H1 (cell line): ENCODE measurements around the gene FNDC10. TPM values are rescaled to one million over a fixed set of nuclear protein-coding genes. Genes with fewer than 3 reads are reported as not detected.

Experiments used
- CTCF ChIA-PET: fragments of 300-600 bp; sonication (Branson Sonifier 250); formaldehyde crosslinking; loops from one replicate; lab custom pipeline; 2021; ENCODE audit not compliant: partially characterized antibody; lab: Charles Lee
- POLR2A ChIA-PET: fragments of 300-600 bp; sonication (Branson Sonifier 250); formaldehyde crosslinking; loops from one replicate; lab custom pipeline; 2021; ENCODE audit warnings: inconsistent platforms; ENCODE audit not compliant: partially characterized antibody; lab: Charles Lee
- DNase-seq, 2 experiments: peaks; one replicate each; pipeline versions ENCODE4 v3.0.0 to v3.0.0-alpha.2; 2010 to 2022; ENCODE audit warnings: low spot score in 2 of 2, low read depth in 1 of 2, mixed read lengths in 1 of 2
- FAIRE-seq: peaks from 2 replicates; lab custom pipeline; 2011; peaks lifted over from hg19 to GRCh38; lab: Jason Lieb, UNC
- H2AFZ ChIP-seq: 2 replicates; pipeline ENCODE4 v1.8.1; 2012; ENCODE audit warnings: low read length, inconsistent platforms
- H2AK5ac ChIP-seq: 2 replicates; pipeline ENCODE4 v1.6.1; 2013; ENCODE audit warnings: low read depth, low read length
- H2BK120ac ChIP-seq: replicated peaks from 2 replicates; pipeline ENCODE3; 2013; ENCODE audit warnings: low read depth, low read length, inconsistent platforms
- H2BK12ac ChIP-seq: 2 replicates; pipeline ENCODE4 v1.6.1; 2013; ENCODE audit warnings: low read depth, low read length
- H2BK15ac ChIP-seq: 2 replicates; pipeline ENCODE4 v1.6.1; 2013; ENCODE audit warnings: low read length
- H2BK20ac ChIP-seq: 2 replicates; pipeline ENCODE4 v1.6.1; 2013; ENCODE audit warnings: low read length
- H2BK5ac ChIP-seq: 2 replicates; pipeline ENCODE4 v1.6.1; 2013; ENCODE audit warnings: low read depth, low read length
- H3K14ac ChIP-seq: 2 replicates; pipeline ENCODE4 v1.6.1; 2013; ENCODE audit warnings: inconsistent platforms; ENCODE audit not compliant: insufficient read length
- H3K18ac ChIP-seq: 2 replicates; pipeline ENCODE4 v1.6.1; 2013; ENCODE audit warnings: low read length; ENCODE audit errors: extremely low read depth
- H3K23ac ChIP-seq: 2 replicates; pipeline ENCODE4 v1.6.1; 2013; ENCODE audit warnings: inconsistent platforms; ENCODE audit not compliant: insufficient read length
- H3K23me2 ChIP-seq: 2 replicates; pipeline ENCODE4 v1.6.1; 2013; ENCODE audit warnings: low read depth, low read length
- H3K27ac ChIP-seq: 2 replicates; pipeline ENCODE4 v1.6.1; 2011; ENCODE audit warnings: low read depth, low read length, inconsistent platforms
- H3K27me3 ChIP-seq, 4 experiments: replicated peaks in 1 of 4; 1 replicate in 1 of 4; 2 replicates in 3 of 4; pipeline versions ENCODE4 v1.6.1 to v1.8.1; 2011 to 2013; ENCODE audit warnings: low read length in 3 of 4, mild to moderate bottlenecking in 3 of 4, inconsistent platforms in 2 of 4, mixed read lengths in 2 of 4, moderate library complexity in 1 of 4; ENCODE audit not compliant: control insufficient read depth in 3 of 4, insufficient read depth in 3 of 4; ENCODE audit errors: extremely low read depth in 1 of 4
- H3K36me3 ChIP-seq, 4 experiments: 2 replicates each; pipeline versions ENCODE4 v1.6.1 to v1.8.1; 2011 to 2013; ENCODE audit warnings: mild to moderate bottlenecking in 4 of 4, low read length in 3 of 4, moderate library complexity in 2 of 4, control low read depth in 1 of 4, inconsistent platforms in 1 of 4; ENCODE audit not compliant: insufficient read depth in 4 of 4, control insufficient read depth in 2 of 4
- H3K4ac ChIP-seq: replicated peaks from 2 replicates; pipeline ENCODE3; 2013; ENCODE audit warnings: low read length, low read depth, mixed read lengths, inconsistent platforms; ENCODE audit not compliant: insufficient read length
- H3K4me1 ChIP-seq, 4 experiments: replicated peaks in 1 of 4; 1 replicate in 1 of 4; 2 replicates in 3 of 4; pipeline versions ENCODE4 v1.6.1 to v1.8.1; 2011 to 2013; ENCODE audit warnings: low read length in 3 of 4, inconsistent platforms in 2 of 4, mixed read lengths in 1 of 4; ENCODE audit not compliant: insufficient read depth in 4 of 4, control insufficient read depth in 3 of 4
- H3K4me2 ChIP-seq, 2 experiments: 2 replicates each; pipeline versions ENCODE4 v1.6.1 to v1.8.1; 2011 to 2013; ENCODE audit warnings: low read depth in 2 of 2, low read length in 2 of 2, control low read depth in 1 of 2, inconsistent platforms in 1 of 2, mild to moderate bottlenecking in 1 of 2; ENCODE audit not compliant: insufficient read depth in 1 of 2
- H3K4me3 ChIP-seq, 4 experiments: fragments of 200-600, 300-600 bp in 1 of 4; sonication (generic), shearing (Covaris generic), sonication (Bioruptor Twin) in 1 of 4; 2 replicates each; pipeline versions ENCODE4 v1.5.1 to v1.8.1; 2011 to 2016; ENCODE audit warnings: low read length in 4 of 4, low read depth in 3 of 4, control low read depth in 2 of 4, inconsistent platforms in 2 of 4, mild to moderate bottlenecking in 2 of 4, mixed read lengths in 1 of 4, moderate library complexity in 1 of 4; ENCODE audit not compliant: insufficient read depth in 2 of 4; ENCODE audit errors: extremely low read depth in 1 of 4
- H3K56ac ChIP-seq: replicated peaks from 2 replicates; pipeline ENCODE3; 2013; ENCODE audit warnings: low read depth, mild to moderate bottlenecking, mixed read lengths, low read length, inconsistent platforms; ENCODE audit not compliant: insufficient read length
- H3K79me1 ChIP-seq: 2 replicates; pipeline ENCODE4 v1.6.1; 2013; ENCODE audit warnings: low read depth, low read length, control low read depth
- H3K79me2 ChIP-seq, 2 experiments: 2 replicates each; pipeline versions ENCODE4 v1.6.1 to v1.8.1; 2012 to 2013; ENCODE audit warnings: low read length in 2 of 2, mild to moderate bottlenecking in 2 of 2, inconsistent platforms in 1 of 2; ENCODE audit not compliant: insufficient read depth in 2 of 2, control insufficient read depth in 1 of 2
- H3K9ac ChIP-seq, 4 experiments: replicated peaks in 1 of 4; 1 replicate in 1 of 4; 2 replicates in 3 of 4; pipeline versions ENCODE4 v1.6.1 to v1.8.1; 2011 to 2013; ENCODE audit warnings: low read depth in 3 of 4, low read length in 3 of 4, control low read depth in 2 of 4, mild to moderate bottlenecking in 2 of 4, moderate library complexity in 2 of 4, inconsistent platforms in 1 of 4; ENCODE audit errors: extremely low read depth in 1 of 4
- H3K9me3 ChIP-seq, 2 experiments: 2 replicates each; pipeline versions ENCODE4 v1.6.1 to v1.8.1; 2012 to 2013; ENCODE audit warnings: mild to moderate bottlenecking in 2 of 2, moderate library complexity in 2 of 2, control low read depth in 1 of 2, inconsistent platforms in 1 of 2, low read depth in 1 of 2, low read length in 1 of 2, mixed read lengths in 1 of 2; ENCODE audit not compliant: insufficient read depth in 2 of 2
- H4K20me1 ChIP-seq, 2 experiments: replicated peaks in 1 of 2; 2 replicates each; pipeline versions ENCODE3 to v1.8.1; 2011 to 2013; ENCODE audit warnings: inconsistent platforms in 2 of 2, low read length in 2 of 2, mild to moderate bottlenecking in 1 of 2; ENCODE audit not compliant: insufficient read depth in 2 of 2, control insufficient read depth in 1 of 2
- H4K5ac ChIP-seq: 2 replicates; pipeline ENCODE4 v1.6.1; 2013; ENCODE audit warnings: low read length, low read depth, mixed read lengths, inconsistent platforms; ENCODE audit not compliant: insufficient read length
- H4K8ac ChIP-seq: 2 replicates; pipeline ENCODE4 v1.8.0; 2013; ENCODE audit warnings: mild to moderate bottlenecking, moderate library complexity, low read length, inconsistent platforms; ENCODE audit not compliant: insufficient read depth; ENCODE audit errors: extremely low read depth
- H4K91ac ChIP-seq: replicated peaks from 2 replicates; pipeline ENCODE3; 2013; ENCODE audit warnings: low read length, mixed read lengths, inconsistent platforms; ENCODE audit not compliant: insufficient read length
- ASH2L ChIP-seq: fragments of 200-600, 300-600 bp; sonication (generic); IDR thresholded peaks from one replicate; pipeline ENCODE4 v1.7.1; 2017; ENCODE audit warnings: low read length
- ATF2 ChIP-seq: IDR thresholded peaks from 2 replicates; pipeline ENCODE4 v1.6.1; 2012; ENCODE audit warnings: low read length, inconsistent platforms
- CBX5 ChIP-seq: fragments of 300-800, 300-1000 bp; sonication (generic); IDR thresholded peaks from 2 replicates; pipeline ENCODE4 v1.7.1; 2016; ENCODE audit warnings: antibody characterized with exemption, low read length, low read depth
- CREB1 ChIP-seq: IDR thresholded peaks from 2 replicates; pipeline ENCODE4 v1.6.1; 2012; ENCODE audit warnings: inconsistent platforms
- GABPA ChIP-seq: IDR thresholded peaks from 2 replicates; pipeline ENCODE4 v1.6.1; 2011; ENCODE audit warnings: mild to moderate bottlenecking, low read length, moderate library complexity, borderline replicate concordance; ENCODE audit not compliant: insufficient read depth
- NRF1 ChIP-seq: IDR thresholded peaks from 2 replicates; pipeline ENCODE4 v1.6.1; 2011; ENCODE audit warnings: mild to moderate bottlenecking, low read depth, low read length, improper control_type of control experiment
- YY1 ChIP-seq: IDR thresholded peaks from 2 replicates; pipeline ENCODE4 v1.6.1; 2011; ENCODE audit warnings: low read depth, mild to moderate bottlenecking, low read length
- WGBS, 2 experiments: shearing (Covaris generic) in 1 of 2; methylation state at CpG; one replicate each; pipeline versions ENCODE4 v1.1.6 to v1.1.7; 2013 to 2015; ENCODE audit warnings: low lambda C conversion rate in 2 of 2, mixed read lengths in 2 of 2, inconsistent platforms in 1 of 2, low coverage in 1 of 2, missing lambda C conversion rate in 1 of 2; ENCODE audit not compliant: insufficient replicate concordance in 2 of 2, insufficient coverage in 1 of 2, insufficient read length in 1 of 2; ENCODE audit errors: extremely low coverage in 1 of 2, missing lambda C conversion rate in 1 of 2; 5-methylcytosine and 5-hydroxymethylcytosine counted together
- polyA plus RNA-seq, 7 experiments: library from polyadenylated mRNA; depleted of rRNA in 3 of 7; stranded (reverse) in 5 of 7; unstranded in 2 of 7; fragments of >200 nt in 5 of 7; fragments of 200-250 nt in 2 of 7; gene quantifications; 1 replicate in 5 of 7; 2 replicates in 1 of 7; 4 replicates in 1 of 7; pipeline versions ENCODE4 v1.2.1 to v1.2.3, GENCODE V29; 2011 to 2013; ENCODE audit warnings: missing spikeins in 2 of 7, mixed read lengths in 2 of 7
- total RNA-seq: library from RNA; stranded (reverse); fragmentation: NEBNext Ultra II Directional; extraction: Animal tissue kit (Norgen Biotek cat#: 25700); gene quantifications from 2 replicates; pipeline ENCODE4 v1.2.1, GENCODE V29; 2021

Gene FNDC10
- total and polyA plus RNA-seq, 2 of the 8 experiments (the other 6 are each of a cell fraction or from before 2014, with no cell fraction given) = 19.0 to 21.8 TPM

- POLR2A ChIA-PET = interaction anchor here (0.7 to 4.4 kb wide), 8 partner anchors 9 to 609 kb away, joined by 3 to 34 read pairs (median 5); partner anchors contain the start of gene MIB2
- 0 out of 2 replicates have a peak overlapping the region, but pooled peaks have one; percentile 88 for H2BK15ac ChIP-seq
- TF ChIP-seq ASH2L (no peak), ATF2 (no peak), CREB1 (0 out of 2 replicates have a peak, but pooled peaks have one; percentile 28), GABPA (0 out of 2 replicates have a peak, but pooled peaks have one; percentile 11), CBX5 (no peak), YY1 (no peak), NRF1 (no peak)
Observed at GRCh38 chr1:1627829-1628753, 28.2 kb upstream of the FNDC10 start.

More at GRCh38 chr1:1627829-1628753, 28.2 kb upstream of the FNDC10 start:
- Histone ChIP-seq H3K9me3 (no peaks in the 10 kb centered on the region), H2AK5ac (no peak overlapping the region), H4K20me1 (peaks cover 0 to 12% of the 10 kb centered on the region in 2 experiments), H3K4ac (peak overlapping the region; percentile 38), H3K23me2 (peaks cover 9% of the 10 kb centered on the region; the same call in 1 of the 2 replicates), H3K23ac (no peak overlapping the region), H3K27ac (no peak overlapping the region), H3K36me3 (no peaks in the 10 kb centered on the region), H3K27me3 (peaks cover 8 to 23% (median 14%) of the 10 kb centered on the region in 4 experiments; a peak in 6 of 7 replicates), H4K91ac (peak overlapping the region; percentile 15), H3K4me3 (peak overlapping the region in 2 of 4 experiments; percentile 46 to 70; a peak in 3 of 8 replicates), H2AFZ (no peak overlapping the region), H3K9ac (peak overlapping the region in 1 of 4 experiments; percentile 23; a peak in 1 of 7 replicates), H3K79me2 (no peaks in the 10 kb centered on the region), H3K56ac (no peak overlapping the region), H3K79me1 (no peaks in the 10 kb centered on the region), H3K18ac (peak overlapping the region; percentile 60; the same call in 1 of the 2 replicates), H3K4me2 (peak overlapping the region; percentile 63 to 73; a peak in 3 of 4 replicates), H4K5ac (no peak overlapping the region), H2BK12ac (peak overlapping the region; percentile 75; the same call in 1 of the 2 replicates), H3K4me1 (peaks cover 0 to 6% (median 2%) of the 10 kb centered on the region in 4 experiments; a peak in 4 of 7 replicates), H3K14ac (no peak overlapping the region), H2BK120ac (no peak overlapping the region), H2BK20ac (no peak overlapping the region), H2BK5ac (0 out of 2 replicates have a peak overlapping the region, but pooled peaks have one; percentile 52), H4K8ac (peak overlapping the region; percentile 79; the same call in 1 of the 2 replicates)
- CTCF ChIA-PET = interaction anchor here (0.8 to 3.8 kb wide), 4 partner anchors 8 to 50 kb away, joined by 3 to 21 read pairs (median 4); no protein-coding TSS in a partner anchor
- no peak for DNase-seq
- 88% methylated on average over 53 of the region's 53 CpGs; no CpG with 5 or more reads in 1 of the 2 experiments for WGBS, 2 experiments
- FAIRE-seq = no peak
